H9 (cell line): Measurements from ENCODE around the gene ABCG4. TPM values are rescaled to one million over a fixed set of nuclear protein-coding genes. Genes with fewer than 3 reads are reported as not detected.

Source experiments
- DNase-seq: peaks from one replicate; pipeline ENCODE4 v3.0.0-alpha.2; 2017
- H2AFZ ChIP-seq: one replicate; pipeline ENCODE4 v1.6.1; 2013; ENCODE audit warnings: mild to moderate bottlenecking, low read length, control low read depth, moderate library complexity
- H2AK5ac ChIP-seq: 2 replicates; pipeline ENCODE4 v1.6.1; 2013; ENCODE audit warnings: low read length, control low read depth, mixed read lengths; ENCODE audit not compliant: insufficient read length
- H2BK120ac ChIP-seq: one replicate; pipeline ENCODE4 v1.6.1; 2013; ENCODE audit warnings: low read depth, mild to moderate bottlenecking, low read length, control low read depth, inconsistent platforms; ENCODE audit not compliant: poor library complexity, severe bottlenecking
- H2BK12ac ChIP-seq: 2 replicates; pipeline ENCODE4 v1.6.1; 2013; ENCODE audit warnings: low read length, control low read depth, mixed read lengths, low read depth; ENCODE audit not compliant: insufficient read length
- H2BK15ac ChIP-seq: 2 replicates; pipeline ENCODE4 v1.6.1; 2013; ENCODE audit warnings: low read depth, low read length, control low read depth
- H2BK20ac ChIP-seq: one replicate; pipeline ENCODE4 v1.6.1; 2013; ENCODE audit warnings: low read depth, mild to moderate bottlenecking, low read length, control low read depth, inconsistent platforms; ENCODE audit not compliant: poor library complexity, severe bottlenecking
- H2BK5ac ChIP-seq: 2 replicates; pipeline ENCODE4 v1.6.1; 2013; ENCODE audit warnings: low read length, control low read depth, mixed read lengths; ENCODE audit not compliant: insufficient read length
- H3K14ac ChIP-seq: 2 replicates; pipeline ENCODE4 v1.6.1; 2013; ENCODE audit warnings: low read length, control low read depth; ENCODE audit not compliant: insufficient read depth
- H3K18ac ChIP-seq: 2 replicates; pipeline ENCODE4 v1.6.1; 2013; ENCODE audit warnings: low read depth, mild to moderate bottlenecking, mixed read lengths, low read length, control low read depth; ENCODE audit not compliant: insufficient read length
- H3K23ac ChIP-seq: 2 replicates; pipeline ENCODE4 v1.6.1; 2013; ENCODE audit warnings: low read length, control low read depth, mixed read lengths, low read depth; ENCODE audit not compliant: insufficient read length
- H3K23me2 ChIP-seq: 2 replicates; pipeline ENCODE4 v1.6.1; 2013; ENCODE audit warnings: low read depth, mild to moderate bottlenecking, mixed read lengths, low read length, control low read depth; ENCODE audit not compliant: insufficient read length, poor library complexity, severe bottlenecking
- H3K27ac ChIP-seq: 2 replicates; pipeline ENCODE4 v1.5.1; 2013; ENCODE audit warnings: low read length, control low read depth, mixed read lengths, low read depth; ENCODE audit not compliant: insufficient read length
- H3K27me3 ChIP-seq: 2 replicates; pipeline ENCODE4 v1.6.1; 2013; ENCODE audit warnings: low read length, control low read depth, inconsistent platforms; ENCODE audit not compliant: insufficient read depth
- H3K4ac ChIP-seq: 2 replicates; pipeline ENCODE4 v1.6.1; 2013; ENCODE audit warnings: low read depth, mild to moderate bottlenecking, control low read depth, inconsistent platforms, low read length, moderate library complexity
- H3K4me1 ChIP-seq: 2 replicates; pipeline ENCODE4 v1.6.1; 2013; ENCODE audit warnings: low read length, control low read depth, inconsistent platforms; ENCODE audit not compliant: insufficient read depth
- H3K4me2 ChIP-seq: 2 replicates; pipeline ENCODE4 v1.6.1; 2013; ENCODE audit warnings: low read length, control low read depth, mixed read lengths; ENCODE audit not compliant: insufficient read length, insufficient read depth
- H3K56ac ChIP-seq: 2 replicates; pipeline ENCODE4 v1.6.1; 2013; ENCODE audit warnings: low read depth, mild to moderate bottlenecking, mixed read lengths, low read length, control low read depth; ENCODE audit not compliant: insufficient read length
- H3K79me1 ChIP-seq: 2 replicates; pipeline ENCODE4 v1.6.1; 2013; ENCODE audit warnings: low read depth, mild to moderate bottlenecking, moderate library complexity, low read length, control low read depth, inconsistent platforms; ENCODE audit not compliant: insufficient read depth, poor library complexity, severe bottlenecking
- H3K79me2 ChIP-seq: 2 replicates; pipeline ENCODE4 v1.6.1; 2013; ENCODE audit warnings: low read length, control low read depth, inconsistent platforms; ENCODE audit not compliant: insufficient read depth
- H3K9ac ChIP-seq: 2 replicates; pipeline ENCODE4 v1.6.1; 2013; ENCODE audit warnings: low read length, control low read depth, mixed read lengths; ENCODE audit not compliant: insufficient read length; ENCODE audit errors: extremely low read depth
- H3K9me3 ChIP-seq: one replicate; pipeline ENCODE4 v1.6.1; 2013; ENCODE audit warnings: low read depth, low read length, inconsistent platforms; ENCODE audit not compliant: control insufficient read depth
- H3T11ph ChIP-seq: one replicate; pipeline ENCODE4 v1.6.1; 2013; ENCODE audit warnings: mild to moderate bottlenecking, low read length, control low read depth, inconsistent platforms
- H4K20me1 ChIP-seq: one replicate; pipeline ENCODE4 v1.6.1; 2013; ENCODE audit not compliant: control insufficient read depth, insufficient read length, insufficient read depth
- H4K5ac ChIP-seq: 2 replicates; pipeline ENCODE4 v1.6.1; 2013; ENCODE audit warnings: low read depth, mild to moderate bottlenecking, mixed read lengths, low read length, control low read depth; ENCODE audit not compliant: insufficient read length
- H4K8ac ChIP-seq: replicated peaks from 2 replicates; pipeline ENCODE4 v1.6.1; 2013; ENCODE audit warnings: low read length, control low read depth, mixed read lengths, low read depth; ENCODE audit not compliant: insufficient read length
- H4K91ac ChIP-seq: 2 replicates; pipeline ENCODE4 v1.6.1; 2013; ENCODE audit warnings: low read depth, mild to moderate bottlenecking, moderate library complexity, mixed read lengths, low read length, control low read depth; ENCODE audit not compliant: insufficient read length
- H3K27ac Mint-ChIP-seq, 3 experiments: 2 replicates in 2 of 3; 3 replicates in 1 of 3; pipeline ENCODE4 v1.8.0; 2020 to 2021; ENCODE audit warnings: mixed read lengths in 3 of 3, mild to moderate bottlenecking in 1 of 3, moderate library complexity in 1 of 3
- H3K27me3 Mint-ChIP-seq: 2 replicates; pipeline ENCODE4 v1.8.0; 2021; ENCODE audit warnings: low read depth, mild to moderate bottlenecking, moderate library complexity, mixed read lengths
- H3K36me3 Mint-ChIP-seq, 3 experiments: 2 replicates in 2 of 3; 3 replicates in 1 of 3; pipeline ENCODE4 v1.8.0; 2020 to 2021; ENCODE audit warnings: low read depth in 3 of 3, mixed read lengths in 3 of 3; ENCODE audit not compliant: insufficient read depth in 1 of 3
- H3K4me1 Mint-ChIP-seq, 2 experiments: 2 replicates each; pipeline ENCODE4 v1.8.0; 2020; ENCODE audit warnings: mixed read lengths in 2 of 2
- H3K4me3 Mint-ChIP-seq, 2 experiments: 2 replicates in 1 of 2; 3 replicates in 1 of 2; pipeline ENCODE4 v1.8.0; 2020 to 2021; ENCODE audit warnings: mild to moderate bottlenecking in 2 of 2, mixed read lengths in 2 of 2, moderate library complexity in 1 of 2
- H3K9me3 Mint-ChIP-seq, 2 experiments: 2 replicates in 1 of 2; 3 replicates in 1 of 2; pipeline ENCODE4 v1.8.0; 2020; ENCODE audit warnings: mild to moderate bottlenecking in 2 of 2, mixed read lengths in 2 of 2, moderate library complexity in 1 of 2
- CTCF ChIP-seq: fragments of 200-600 bp; sonication (generic); conservative IDR thresholded peaks from 3 replicates; pipeline ENCODE4 v1.8.0; 2021; ENCODE audit warnings: antibody characterized with exemption, mild to moderate bottlenecking
- WGBS: extraction: QIAGEN DNeasy Blood & Tissue Kit; methylation state at CpG from one replicate; pipeline ENCODE4 v1.1.7; 2013; ENCODE audit warnings: missing lambda C conversion rate, low lambda C conversion rate, mixed read lengths; ENCODE audit not compliant: insufficient read length; ENCODE audit errors: extremely low coverage; 5-methylcytosine and 5-hydroxymethylcytosine counted together
- total RNA-seq: library from RNA; stranded (reverse); gene quantifications from 2 replicates; pipeline ENCODE4 v1.2.1, GENCODE V29; 2021

Gene ABCG4
- total RNA-seq, 1 experiment from 2014 or later: 1.2 TPM

- Histone ChIP-seq H2BK120ac (no peak overlapping the region), H3K79me1 (peaks cover 6% of the 10 kb centered on the region), H2BK5ac (no peak overlapping the region), H3K4me1 (peaks cover 4% of the 10 kb centered on the region; the same call in 1 of the 2 replicates), H2BK12ac (no peak overlapping the region), H4K91ac (no peak overlapping the region), H3K23ac (no peak overlapping the region), H4K8ac (no peak overlapping the region), H3K79me2 (peaks cover 8% of the 10 kb centered on the region), H3K27ac (no peak overlapping the region), H3K4me2 (no peak overlapping the region), H2BK15ac (no peak overlapping the region), H3K9me3 (no peaks in the 10 kb centered on the region), H4K20me1 (no peaks in the 10 kb centered on the region), H3K4ac (no peak overlapping the region), H3T11ph (no peak overlapping the region), H3K14ac (no peak overlapping the region), H3K9ac (no peak overlapping the region), H3K18ac (no peak overlapping the region), H2AK5ac (no peak overlapping the region), H4K5ac (no peak overlapping the region), H3K27me3 (no peaks in the 10 kb centered on the region), H2BK20ac (no peak overlapping the region), H3K56ac (no peak overlapping the region), H2AFZ (no peak overlapping the region), H3K23me2 (peaks cover 5% of the 10 kb centered on the region)
- H3K4me3 Mint-ChIP-seq: no peak overlapping the region
- no peak for DNase-seq
- peaks cover 10 to 63% (median 51%) of the 10 kb centered on the region in 3 experiments; a peak in 6 of 7 replicates for H3K36me3 Mint-ChIP-seq
- peak overlapping the region in 2 of 3 experiments; percentile 37 to 42; a peak in 3 of 7 replicates for H3K27ac Mint-ChIP-seq
- no peak for TF ChIP-seq CTCF
- H3K27me3 Mint-ChIP-seq: no peaks in the 10 kb centered on the region
- H3K9me3 Mint-ChIP-seq: no peaks in the 10 kb centered on the region
- no CpG with 5 or more reads among the region's 5 CpGs for WGBS
- peaks cover 8 to 10% of the 10 kb centered on the region in 2 experiments for H3K4me1 Mint-ChIP-seq
Observed at GRCh38 chr11:119126675-119127268, 22.1 kb upstream of the ABCG4 start.
